OCI-LY1 (cell line): ENCODE measurements around the gene IFNGR2.

Experiments used
- CTCF ChIP-seq: fragments of 200-600 bp; sonication (generic), shearing (Covaris generic); IDR thresholded peaks from 2 replicates; pipeline ENCODE4 v1.5.1; 2017; ENCODE audit warnings: mild to moderate bottlenecking, antibody characterized with exemption, low read length, moderate library complexity, mixed read lengths
- EZH2 ChIP-seq: fragments of 200-600 bp; sonication (generic), shearing (Covaris generic); IDR thresholded peaks from 2 replicates; pipeline ENCODE4 v1.8.0; 2017; ENCODE audit warnings: borderline replicate concordance, mixed run types, mild to moderate bottlenecking, antibody characterized with exemption, low read length, moderate library complexity, mixed read lengths

- TF ChIP-seq CTCF = no peak
- TF ChIP-seq EZH2 = no peak
These were observed 6.8 kb upstream of the IFNGR2 start for GRCh38 chr21:33396436-33396835.
